Upper lobe of left lung (tissue), 4 donors: ENCODE measurements around the gene B3GLCT.

ENCODE experiments used
- CTCF ChIP-seq, 6 experiments: fragments of 450-650 bp in 4 of 6; fragments of 200-600 bp in 2 of 6; sonication (generic) in 2 of 6; IDR thresholded peaks; one replicate each; pipeline ENCODE4 v1.5.1; 2016 to 2019; ENCODE audit warnings: antibody characterized with exemption in 6 of 6
- POLR2A ChIP-seq, 4 donors: fragments of 450-650 bp; IDR thresholded peaks; one replicate each; pipeline ENCODE4 v1.5.1; 2016 to 2017; ENCODE audit warnings: antibody characterized with exemption in 4 of 4, mild to moderate bottlenecking in 2 of 4
- POLR2AphosphoS5 ChIP-seq, 2 donors: sonication (generic); formaldehyde crosslinking; IDR thresholded peaks; one replicate each; pipeline ENCODE4 v1.5.1; 2017; ENCODE audit warnings: antibody characterized with exemption in 2 of 2

DNA sequence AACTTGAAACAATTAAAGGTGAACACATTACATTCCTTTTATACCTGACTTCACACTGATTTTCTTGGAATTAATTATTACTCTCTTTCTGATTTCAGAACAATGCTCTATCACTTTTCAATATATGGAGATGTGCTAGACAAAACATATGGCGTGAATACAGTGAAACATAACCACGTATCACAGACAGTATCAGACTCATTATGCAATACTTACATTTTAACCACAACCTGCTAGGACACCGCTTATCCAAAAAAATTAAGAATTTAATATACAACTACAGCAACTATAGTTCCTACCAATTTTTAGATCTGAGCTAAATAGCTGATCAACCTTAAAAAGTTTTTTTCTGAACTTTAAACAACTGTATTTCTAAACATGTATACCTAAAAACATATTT lies 47.9 kb upstream of the B3GLCT start:
- TF ChIP-seq POLR2AphosphoS5 (IDR thresholded peaks at IDR 0.05) = no peak
- no peak for TF ChIP-seq POLR2A (IDR thresholded peaks at IDR 0.05)
- no peak for TF ChIP-seq CTCF (IDR thresholded peaks at IDR 0.05)
